H1 (cell line): ENCODE measurements around the gene LAMC3. TPM values are rescaled to one million over a fixed set of nuclear protein-coding genes. Genes with fewer than 3 reads are reported as not detected.

ENCODE experiments used
- CTCF ChIA-PET: fragments of 300-600 bp; sonication (Branson Sonifier 250); formaldehyde crosslinking; loops from one replicate; lab custom pipeline; 2021; ENCODE audit not compliant: partially characterized antibody; lab: Charles Lee
- POLR2A ChIA-PET: fragments of 300-600 bp; sonication (Branson Sonifier 250); formaldehyde crosslinking; loops from one replicate; lab custom pipeline; 2021; ENCODE audit warnings: inconsistent platforms; ENCODE audit not compliant: partially characterized antibody; lab: Charles Lee
- DNase-seq, 2 experiments: peaks; one replicate each; pipeline versions ENCODE4 v3.0.0 to v3.0.0-alpha.2; 2010 to 2022; ENCODE audit warnings: low spot score in 2 of 2, low read depth in 1 of 2, mixed read lengths in 1 of 2
- FAIRE-seq: peaks from 2 replicates; lab custom pipeline; 2011; peaks lifted over from hg19 to GRCh38; lab: Jason Lieb, UNC
- H2AFZ ChIP-seq: 2 replicates; pipeline ENCODE4 v1.8.1; 2012; ENCODE audit warnings: low read length, inconsistent platforms
- H2AK5ac ChIP-seq: 2 replicates; pipeline ENCODE4 v1.6.1; 2013; ENCODE audit warnings: low read depth, low read length
- H2BK120ac ChIP-seq: replicated peaks from 2 replicates; pipeline ENCODE3; 2013; ENCODE audit warnings: low read depth, low read length, inconsistent platforms
- H2BK12ac ChIP-seq: 2 replicates; pipeline ENCODE4 v1.6.1; 2013; ENCODE audit warnings: low read depth, low read length
- H2BK15ac ChIP-seq: 2 replicates; pipeline ENCODE4 v1.6.1; 2013; ENCODE audit warnings: low read length
- H2BK20ac ChIP-seq: 2 replicates; pipeline ENCODE4 v1.6.1; 2013; ENCODE audit warnings: low read length
- H2BK5ac ChIP-seq: 2 replicates; pipeline ENCODE4 v1.6.1; 2013; ENCODE audit warnings: low read depth, low read length
- H3K14ac ChIP-seq: 2 replicates; pipeline ENCODE4 v1.6.1; 2013; ENCODE audit warnings: inconsistent platforms; ENCODE audit not compliant: insufficient read length
- H3K18ac ChIP-seq: 2 replicates; pipeline ENCODE4 v1.6.1; 2013; ENCODE audit warnings: low read length; ENCODE audit errors: extremely low read depth
- H3K23ac ChIP-seq: 2 replicates; pipeline ENCODE4 v1.6.1; 2013; ENCODE audit warnings: inconsistent platforms; ENCODE audit not compliant: insufficient read length
- H3K23me2 ChIP-seq: 2 replicates; pipeline ENCODE4 v1.6.1; 2013; ENCODE audit warnings: low read depth, low read length
- H3K27ac ChIP-seq: 2 replicates; pipeline ENCODE4 v1.6.1; 2011; ENCODE audit warnings: low read depth, low read length, inconsistent platforms
- H3K27me3 ChIP-seq, 4 experiments: replicated peaks in 1 of 4; 1 replicate in 1 of 4; 2 replicates in 3 of 4; pipeline versions ENCODE4 v1.6.1 to v1.8.1; 2011 to 2013; ENCODE audit warnings: low read length in 3 of 4, mild to moderate bottlenecking in 3 of 4, inconsistent platforms in 2 of 4, mixed read lengths in 2 of 4, moderate library complexity in 1 of 4; ENCODE audit not compliant: control insufficient read depth in 3 of 4, insufficient read depth in 3 of 4; ENCODE audit errors: extremely low read depth in 1 of 4
- H3K36me3 ChIP-seq, 4 experiments: 2 replicates each; pipeline versions ENCODE4 v1.6.1 to v1.8.1; 2011 to 2013; ENCODE audit warnings: mild to moderate bottlenecking in 4 of 4, low read length in 3 of 4, moderate library complexity in 2 of 4, control low read depth in 1 of 4, inconsistent platforms in 1 of 4; ENCODE audit not compliant: insufficient read depth in 4 of 4, control insufficient read depth in 2 of 4
- H3K4ac ChIP-seq: replicated peaks from 2 replicates; pipeline ENCODE3; 2013; ENCODE audit warnings: low read length, low read depth, mixed read lengths, inconsistent platforms; ENCODE audit not compliant: insufficient read length
- H3K4me1 ChIP-seq, 4 experiments: replicated peaks in 1 of 4; 1 replicate in 1 of 4; 2 replicates in 3 of 4; pipeline versions ENCODE4 v1.6.1 to v1.8.1; 2011 to 2013; ENCODE audit warnings: low read length in 3 of 4, inconsistent platforms in 2 of 4, mixed read lengths in 1 of 4; ENCODE audit not compliant: insufficient read depth in 4 of 4, control insufficient read depth in 3 of 4
- H3K4me2 ChIP-seq, 2 experiments: 2 replicates each; pipeline versions ENCODE4 v1.6.1 to v1.8.1; 2011 to 2013; ENCODE audit warnings: low read depth in 2 of 2, low read length in 2 of 2, control low read depth in 1 of 2, inconsistent platforms in 1 of 2, mild to moderate bottlenecking in 1 of 2; ENCODE audit not compliant: insufficient read depth in 1 of 2
- H3K4me3 ChIP-seq, 4 experiments: fragments of 200-600, 300-600 bp in 1 of 4; sonication (generic), shearing (Covaris generic), sonication (Bioruptor Twin) in 1 of 4; 2 replicates each; pipeline versions ENCODE4 v1.5.1 to v1.8.1; 2011 to 2016; ENCODE audit warnings: low read length in 4 of 4, low read depth in 3 of 4, control low read depth in 2 of 4, inconsistent platforms in 2 of 4, mild to moderate bottlenecking in 2 of 4, mixed read lengths in 1 of 4, moderate library complexity in 1 of 4; ENCODE audit not compliant: insufficient read depth in 2 of 4; ENCODE audit errors: extremely low read depth in 1 of 4
- H3K56ac ChIP-seq: replicated peaks from 2 replicates; pipeline ENCODE3; 2013; ENCODE audit warnings: low read depth, mild to moderate bottlenecking, mixed read lengths, low read length, inconsistent platforms; ENCODE audit not compliant: insufficient read length
- H3K79me1 ChIP-seq: 2 replicates; pipeline ENCODE4 v1.6.1; 2013; ENCODE audit warnings: low read depth, low read length, control low read depth
- H3K79me2 ChIP-seq, 2 experiments: 2 replicates each; pipeline versions ENCODE4 v1.6.1 to v1.8.1; 2012 to 2013; ENCODE audit warnings: low read length in 2 of 2, mild to moderate bottlenecking in 2 of 2, inconsistent platforms in 1 of 2; ENCODE audit not compliant: insufficient read depth in 2 of 2, control insufficient read depth in 1 of 2
- H3K9ac ChIP-seq, 4 experiments: replicated peaks in 1 of 4; 1 replicate in 1 of 4; 2 replicates in 3 of 4; pipeline versions ENCODE4 v1.6.1 to v1.8.1; 2011 to 2013; ENCODE audit warnings: low read depth in 3 of 4, low read length in 3 of 4, control low read depth in 2 of 4, mild to moderate bottlenecking in 2 of 4, moderate library complexity in 2 of 4, inconsistent platforms in 1 of 4; ENCODE audit errors: extremely low read depth in 1 of 4
- H3K9me3 ChIP-seq, 2 experiments: 2 replicates each; pipeline versions ENCODE4 v1.6.1 to v1.8.1; 2012 to 2013; ENCODE audit warnings: mild to moderate bottlenecking in 2 of 2, moderate library complexity in 2 of 2, control low read depth in 1 of 2, inconsistent platforms in 1 of 2, low read depth in 1 of 2, low read length in 1 of 2, mixed read lengths in 1 of 2; ENCODE audit not compliant: insufficient read depth in 2 of 2
- H4K20me1 ChIP-seq, 2 experiments: replicated peaks in 1 of 2; 2 replicates each; pipeline versions ENCODE3 to v1.8.1; 2011 to 2013; ENCODE audit warnings: inconsistent platforms in 2 of 2, low read length in 2 of 2, mild to moderate bottlenecking in 1 of 2; ENCODE audit not compliant: insufficient read depth in 2 of 2, control insufficient read depth in 1 of 2
- H4K5ac ChIP-seq: 2 replicates; pipeline ENCODE4 v1.6.1; 2013; ENCODE audit warnings: low read length, low read depth, mixed read lengths, inconsistent platforms; ENCODE audit not compliant: insufficient read length
- H4K8ac ChIP-seq: 2 replicates; pipeline ENCODE4 v1.8.0; 2013; ENCODE audit warnings: mild to moderate bottlenecking, moderate library complexity, low read length, inconsistent platforms; ENCODE audit not compliant: insufficient read depth; ENCODE audit errors: extremely low read depth
- H4K91ac ChIP-seq: replicated peaks from 2 replicates; pipeline ENCODE3; 2013; ENCODE audit warnings: low read length, mixed read lengths, inconsistent platforms; ENCODE audit not compliant: insufficient read length
- ASH2L ChIP-seq: fragments of 200-600, 300-600 bp; sonication (generic); IDR thresholded peaks from one replicate; pipeline ENCODE4 v1.7.1; 2017; ENCODE audit warnings: low read length
- NANOG ChIP-seq: IDR thresholded peaks from 2 replicates; pipeline ENCODE4 v1.6.1; 2011; ENCODE audit warnings: low read length, low read depth, mild to moderate bottlenecking, inconsistent platforms; ENCODE audit not compliant: insufficient read depth, poor library complexity, severe bottlenecking
- RAD21 ChIP-seq, 2 experiments: IDR thresholded peaks in 1 of 2; conservative IDR thresholded peaks in 1 of 2; 2 replicates each; pipeline ENCODE4 v1.6.1; 2011; ENCODE audit warnings: low read depth in 2 of 2, low read length in 2 of 2, improper control_type of control experiment in 1 of 2, inconsistent platforms in 1 of 2, mild to moderate bottlenecking in 1 of 2, moderate library complexity in 1 of 2
- SAP30 ChIP-seq: fragments of 300-600 bp; sonication (generic); IDR thresholded peaks from 2 replicates; pipeline ENCODE4 v1.7.1; 2012; ENCODE audit warnings: low read length, moderate library complexity, mild to moderate bottlenecking, inconsistent platforms; ENCODE audit not compliant: insufficient read depth, insufficient replicate concordance
- SIRT6 ChIP-seq: IDR thresholded peaks from one replicate; pipeline ENCODE4 v1.7.1; 2012; ENCODE audit warnings: low read length, inconsistent platforms
- WGBS, 2 experiments: shearing (Covaris generic) in 1 of 2; methylation state at CpG; one replicate each; pipeline versions ENCODE4 v1.1.6 to v1.1.7; 2013 to 2015; ENCODE audit warnings: low lambda C conversion rate in 2 of 2, mixed read lengths in 2 of 2, inconsistent platforms in 1 of 2, low coverage in 1 of 2, missing lambda C conversion rate in 1 of 2; ENCODE audit not compliant: insufficient replicate concordance in 2 of 2, insufficient coverage in 1 of 2, insufficient read length in 1 of 2; ENCODE audit errors: extremely low coverage in 1 of 2, missing lambda C conversion rate in 1 of 2; 5-methylcytosine and 5-hydroxymethylcytosine counted together
- polyA plus RNA-seq, 7 experiments: library from polyadenylated mRNA; depleted of rRNA in 3 of 7; stranded (reverse) in 5 of 7; unstranded in 2 of 7; fragments of >200 nt in 5 of 7; fragments of 200-250 nt in 2 of 7; gene quantifications; 1 replicate in 5 of 7; 2 replicates in 1 of 7; 4 replicates in 1 of 7; pipeline versions ENCODE4 v1.2.1 to v1.2.3, GENCODE V29; 2011 to 2013; ENCODE audit warnings: missing spikeins in 2 of 7, mixed read lengths in 2 of 7
- total RNA-seq: library from RNA; stranded (reverse); fragmentation: NEBNext Ultra II Directional; extraction: Animal tissue kit (Norgen Biotek cat#: 25700); gene quantifications from 2 replicates; pipeline ENCODE4 v1.2.1, GENCODE V29; 2021

Gene LAMC3
- total and polyA plus RNA-seq, 2 of the 8 experiments (the other 6 are each of a cell fraction or from before 2014, with no cell fraction given) = 9.3 to 12.3 TPM

- Histone ChIP-seq H3K36me3 (no peaks in the 10 kb centered on the region), H2BK5ac (no peak overlapping the region), H2BK20ac (no peak overlapping the region)
Measured at GRCh38 chr9:130983359-130983670, 25.7 kb upstream of the LAMC3 start.

More at GRCh38 chr9:130983359-130983670, 25.7 kb upstream of the LAMC3 start:
- 87% methylated on average over 6 of the region's 6 CpGs; no CpG with 5 or more reads in 1 of the 2 experiments for WGBS, 2 experiments
- Histone ChIP-seq H3K14ac (no peak overlapping the region), H3K4ac (no peak overlapping the region), H4K91ac (no peak overlapping the region), H3K9ac (no peak overlapping the region), H3K4me3 (no peak overlapping the region), H4K8ac (no peak overlapping the region), H2BK120ac (no peak overlapping the region), H3K79me2 (no peaks in the 10 kb centered on the region), H3K79me1 (no peaks in the 10 kb centered on the region), H3K56ac (no peak overlapping the region), H4K20me1 (no peaks in the 10 kb centered on the region), H3K23ac (no peak overlapping the region), H3K27me3 (no peaks in the 10 kb centered on the region), H3K18ac (no peak overlapping the region), H2AK5ac (no peak overlapping the region), H3K4me1 (peaks cover 0 to 3% (median 0%) of the 10 kb centered on the region in 4 experiments; a peak in 1 of 7 replicates), H3K4me2 (no peak overlapping the region), H2BK12ac (no peak overlapping the region), H3K27ac (no peak overlapping the region), H4K5ac (no peak overlapping the region), H3K23me2 (no peaks in the 10 kb centered on the region), H2BK15ac (no peak overlapping the region), H3K9me3 (no peaks in the 10 kb centered on the region), H2AFZ (no peak overlapping the region)
- FAIRE-seq (no peak), DNase-seq (no peak)
- POLR2A ChIA-PET = no interaction called here
- no peak for TF ChIP-seq RAD21 (IDR thresholded peaks at IDR 0.05 in 1 of 2, conservative IDR thresholded peaks at IDR 0.05 in 1 of 2; ENCODE audit: low read depth in 2 of 2, low read length in 2 of 2)
- TF ChIP-seq SAP30 = no peak
- no peak for TF ChIP-seq ASH2L
- TF ChIP-seq NANOG = no peak
- no peak for TF ChIP-seq SIRT6
- CTCF ChIA-PET = interaction anchor here (1.3 to 4.8 kb wide), 4 partner anchors 9 to 117 kb away, joined by 4 to 28 read pairs (median 13); no protein-coding TSS in a partner anchor
